Type B pancreatic cell (in vitro differentiated cells): Measurements from ENCODE around the gene FUT4. TPM values are rescaled to one million over a fixed set of nuclear protein-coding genes. Genes with fewer than 3 reads are reported as not detected.

Experiments
- DNase-seq: peaks from one replicate; pipeline ENCODE4 v3.0.0; 2021; ENCODE audit warnings: mixed read lengths; ENCODE audit not compliant: unreplicated experiment; ENCODE audit errors: extremely low spot score
- H3K27ac Mint-ChIP-seq: 2 replicates; pipeline ENCODE4 v1.8.0; 2021; ENCODE audit warnings: mild to moderate bottlenecking, mixed read lengths
- H3K27me3 Mint-ChIP-seq: 2 replicates; pipeline ENCODE4 v1.8.0; 2021; ENCODE audit warnings: mixed read lengths
- H3K36me3 Mint-ChIP-seq: 2 replicates; pipeline ENCODE4 v1.8.0; 2021; ENCODE audit warnings: mixed read lengths
- H3K4me1 Mint-ChIP-seq: one replicate; pipeline ENCODE4 v1.8.0; 2021; ENCODE audit warnings: mixed read lengths; ENCODE audit not compliant: unreplicated experiment
- H3K4me3 Mint-ChIP-seq: 2 replicates; pipeline ENCODE4 v1.8.0; 2021; ENCODE audit warnings: mild to moderate bottlenecking, mixed read lengths
- H3K9me3 Mint-ChIP-seq: 2 replicates; pipeline ENCODE4 v1.8.0; 2021; ENCODE audit warnings: mixed read lengths
- total RNA-seq: library from RNA; stranded (reverse); gene quantifications from 2 replicates; pipeline ENCODE4 v1.2.1, GENCODE V29; 2021; ENCODE audit warnings: low replicate concordance
- TF ChIP-seq, protein P1 (sequence below): fragments of 200-600 bp; sonication (generic); conservative IDR thresholded peaks from 2 replicates; pipeline ENCODE4 v1.5.0; 2021; ENCODE audit warnings: antibody characterized with exemption, mild to moderate bottlenecking

FUT4 gene
- total RNA-seq, 1 donor from 2014 or later: 10.4 TPM

DNA sequence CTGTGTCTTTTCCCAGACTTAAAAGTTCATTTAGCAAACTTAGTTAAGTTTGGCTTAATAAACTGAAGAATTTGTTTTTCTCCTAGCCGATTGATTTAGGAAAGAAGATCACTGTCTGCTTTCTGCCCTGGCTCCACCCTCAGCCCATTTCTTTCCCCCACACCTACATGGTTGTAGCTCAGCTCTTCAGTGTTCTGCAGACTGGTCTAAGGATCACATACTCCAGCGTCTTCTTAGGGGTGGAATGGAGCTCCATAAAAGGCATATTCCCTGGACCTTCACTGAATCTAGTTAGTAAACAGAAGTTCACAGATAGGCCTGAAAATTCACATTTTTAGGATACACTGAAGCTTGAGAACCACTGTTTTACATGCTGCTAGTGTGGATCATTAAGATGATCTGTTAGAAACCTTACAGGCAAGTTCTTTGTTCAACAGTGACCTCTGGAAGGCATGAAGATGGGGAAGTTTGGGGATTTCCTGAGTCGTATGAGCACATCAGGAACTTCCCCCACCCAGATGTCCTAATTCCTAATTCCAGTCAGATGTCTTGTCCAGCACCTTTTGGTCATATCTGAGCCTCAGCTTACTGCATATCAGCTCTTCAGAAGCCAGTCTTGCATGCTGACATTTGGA is 40.3 kb downstream of the FUT4 start:
- Mint-ChIP-seq H3K9me3 (no peaks in the 10 kb centered on the region), H3K4me3 (no peak overlapping the region), H3K27ac (peak overlapping the region; percentile 42), H3K27me3 (no peaks in the 10 kb centered on the region), H3K4me1 (peaks cover 30% of the 10 kb centered on the region), H3K36me3 (peaks cover 7% of the 10 kb centered on the region)
- no peak for DNase-seq
- TF ChIP-seq, protein P1, sequence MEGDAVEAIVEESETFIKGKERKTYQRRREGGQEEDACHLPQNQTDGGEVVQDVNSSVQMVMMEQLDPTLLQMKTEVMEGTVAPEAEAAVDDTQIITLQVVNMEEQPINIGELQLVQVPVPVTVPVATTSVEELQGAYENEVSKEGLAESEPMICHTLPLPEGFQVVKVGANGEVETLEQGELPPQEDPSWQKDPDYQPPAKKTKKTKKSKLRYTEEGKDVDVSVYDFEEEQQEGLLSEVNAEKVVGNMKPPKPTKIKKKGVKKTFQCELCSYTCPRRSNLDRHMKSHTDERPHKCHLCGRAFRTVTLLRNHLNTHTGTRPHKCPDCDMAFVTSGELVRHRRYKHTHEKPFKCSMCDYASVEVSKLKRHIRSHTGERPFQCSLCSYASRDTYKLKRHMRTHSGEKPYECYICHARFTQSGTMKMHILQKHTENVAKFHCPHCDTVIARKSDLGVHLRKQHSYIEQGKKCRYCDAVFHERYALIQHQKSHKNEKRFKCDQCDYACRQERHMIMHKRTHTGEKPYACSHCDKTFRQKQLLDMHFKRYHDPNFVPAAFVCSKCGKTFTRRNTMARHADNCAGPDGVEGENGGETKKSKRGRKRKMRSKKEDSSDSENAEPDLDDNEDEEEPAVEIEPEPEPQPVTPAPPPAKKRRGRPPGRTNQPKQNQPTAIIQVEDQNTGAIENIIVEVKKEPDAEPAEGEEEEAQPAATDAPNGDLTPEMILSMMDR: no peak

- Mint-ChIP-seq H3K27ac (no peak overlapping the region), H3K36me3 (peaks cover 9% of the 10 kb centered on the region), H3K27me3 (no peaks in the 10 kb centered on the region), H3K4me1 (peaks cover 40% of the 10 kb centered on the region), H3K9me3 (no peaks in the 10 kb centered on the region), H3K4me3 (no peak overlapping the region)
- TF ChIP-seq, protein P1: no peak
- no peak for DNase-seq
Measured at GRCh38 chr11:94584978-94585377, 41.3 kb downstream of the FUT4 start.

DNA sequence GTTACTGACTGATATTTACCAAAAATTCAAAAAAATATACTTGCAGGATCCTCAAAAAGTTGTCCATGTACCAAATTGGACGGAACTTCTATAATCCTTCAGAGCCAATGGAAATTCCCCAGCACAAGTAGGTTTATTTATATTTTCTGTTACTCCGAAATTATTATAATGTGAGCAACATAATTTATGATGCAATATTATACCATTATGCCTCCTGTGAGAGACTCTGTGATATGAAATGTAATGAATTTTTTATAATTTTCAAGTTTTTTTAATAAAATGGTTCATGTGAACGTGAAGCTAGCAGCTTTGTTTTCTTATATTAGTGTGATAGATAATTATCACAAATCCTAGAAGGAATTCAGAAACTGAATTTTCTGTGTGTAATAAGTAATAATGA is 41.7 kb downstream of the FUT4 start:
- peaks cover 44% of the 10 kb centered on the region for H3K4me1 Mint-ChIP-seq
- peaks cover 13% of the 10 kb centered on the region for H3K36me3 Mint-ChIP-seq
- H3K9me3 Mint-ChIP-seq: no peaks in the 10 kb centered on the region
- TF ChIP-seq, protein P1: no peak
- H3K27ac Mint-ChIP-seq: peak overlapping the region; percentile 87
- no peak overlapping the region for H3K4me3 Mint-ChIP-seq
- DNase-seq: no peak
- H3K27me3 Mint-ChIP-seq: no peaks in the 10 kb centered on the region

DNA sequence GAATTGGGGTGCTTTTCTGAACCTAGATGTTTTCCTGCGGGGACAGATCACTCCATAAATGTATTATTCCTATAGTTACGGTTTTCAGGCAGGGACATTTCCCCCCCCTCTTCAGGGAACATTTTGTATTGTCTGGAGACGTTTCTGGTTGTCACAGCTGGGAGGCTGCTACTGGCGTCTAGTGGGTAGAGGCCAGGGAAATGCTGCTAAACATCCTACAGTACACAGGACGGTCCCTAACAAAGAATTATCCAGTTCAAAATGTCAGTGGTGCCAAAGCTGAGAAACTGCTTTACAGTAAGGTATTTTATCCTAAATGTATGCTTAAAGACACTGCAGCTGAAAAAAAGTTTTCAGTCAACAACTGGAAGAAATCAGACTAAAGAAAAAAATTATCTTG is 42.8 kb downstream of the FUT4 start:
- no peak for DNase-seq
- Mint-ChIP-seq H3K9me3 (no peaks in the 10 kb centered on the region), H3K4me3 (peak overlapping the region; percentile 18), H3K27me3 (no peaks in the 10 kb centered on the region), H3K4me1 (peaks cover 49% of the 10 kb centered on the region), H3K27ac (peak overlapping the region; percentile 87), H3K36me3 (peaks cover 14% of the 10 kb centered on the region)
- TF ChIP-seq, protein P1: no peak

GRCh38 chr11:94586978-94587377 is 43.3 kb downstream of the FUT4 start:
- Mint-ChIP-seq H3K36me3 (peaks cover 14% of the 10 kb centered on the region), H3K4me1 (peaks cover 49% of the 10 kb centered on the region), H3K4me3 (peak overlapping the region; percentile 63), H3K9me3 (no peaks in the 10 kb centered on the region), H3K27me3 (no peaks in the 10 kb centered on the region), H3K27ac (peak overlapping the region; percentile 87)
- TF ChIP-seq, protein P1: no peak
- DNase-seq: no peak
